Cardiac fibroblast (primary cell): Measurements from ENCODE around the gene SF3B6.

Experiments used
- DNase-seq, 2 donors: peaks; one replicate each; pipeline versions ENCODE4 v3.0.0 to v3.0.0-alpha.2; 2010; ENCODE audit warnings: low read depth in 2 of 2
- H3K4me3 ChIP-seq, 2 donors: replicated peaks in 1 of 2; 1 replicate in 1 of 2; 2 replicates in 1 of 2; pipeline ENCODE4 v1.5.1; 2011; ENCODE audit warnings: low read depth in 2 of 2, low read length in 2 of 2, mild to moderate bottlenecking in 2 of 2, moderate library complexity in 1 of 2
- CTCF ChIP-seq: IDR thresholded peaks from one replicate; pipeline ENCODE4 v1.5.1; 2011; ENCODE audit warnings: low read depth, mild to moderate bottlenecking, low read length, inconsistent platforms

SF3B6 gene

GRCh38 chr2:24073816-24074215 lies 2.3 kb downstream of the SF3B6 start:
- no peak overlapping the region for H3K4me3 ChIP-seq
- no peak for TF ChIP-seq CTCF
- no peak for DNase-seq

GRCh38 chr2:24072259-24072658 lies 3.9 kb downstream of the SF3B6 start:
- no peak for TF ChIP-seq CTCF
- H3K4me3 ChIP-seq, result no peak overlapping the region
- no peak for DNase-seq

- no peak overlapping the region for H3K4me3 ChIP-seq
- no peak for TF ChIP-seq CTCF
- no peak for DNase-seq
These were observed 10.8 kb downstream of the SF3B6 start for GRCh38 chr2:24065341-24065740.

DNA sequence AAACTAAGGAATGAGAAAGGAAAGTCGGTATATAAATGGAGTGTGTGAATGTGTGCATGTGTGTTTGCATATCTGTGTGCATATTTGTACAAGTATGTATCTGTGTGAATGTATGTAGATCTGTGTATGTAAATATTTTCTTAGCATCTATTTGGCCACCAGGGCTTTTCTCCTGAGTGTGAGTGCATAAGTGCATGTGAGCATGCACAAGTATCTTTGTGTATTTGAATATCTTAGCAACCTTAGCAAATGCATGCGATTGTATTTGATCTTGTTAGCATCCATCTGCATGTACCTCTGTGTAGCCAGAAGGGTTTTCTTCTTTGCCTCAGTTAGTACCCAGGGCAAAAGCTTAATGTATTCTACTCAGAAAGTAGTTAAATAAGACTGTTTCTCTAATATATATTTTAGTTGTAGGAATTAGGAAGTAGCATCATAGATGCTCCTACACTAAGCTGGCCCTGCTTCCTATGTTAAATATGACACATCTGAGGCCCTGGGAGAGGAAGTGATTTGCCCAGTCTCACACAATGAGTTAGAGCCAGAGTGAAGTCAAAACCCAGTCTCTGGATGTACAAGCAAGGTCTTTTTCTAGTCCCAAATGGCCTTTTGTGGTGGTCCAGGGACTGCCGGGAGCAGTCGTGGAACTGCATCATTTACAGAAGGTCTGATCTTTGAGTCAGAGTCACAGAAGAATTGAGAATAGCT lies 17.4 kb downstream of the SF3B6 start:
- no peak for TF ChIP-seq CTCF
- DNase-seq, result no peak
- H3K4me3 ChIP-seq, result no peak overlapping the region

DNA sequence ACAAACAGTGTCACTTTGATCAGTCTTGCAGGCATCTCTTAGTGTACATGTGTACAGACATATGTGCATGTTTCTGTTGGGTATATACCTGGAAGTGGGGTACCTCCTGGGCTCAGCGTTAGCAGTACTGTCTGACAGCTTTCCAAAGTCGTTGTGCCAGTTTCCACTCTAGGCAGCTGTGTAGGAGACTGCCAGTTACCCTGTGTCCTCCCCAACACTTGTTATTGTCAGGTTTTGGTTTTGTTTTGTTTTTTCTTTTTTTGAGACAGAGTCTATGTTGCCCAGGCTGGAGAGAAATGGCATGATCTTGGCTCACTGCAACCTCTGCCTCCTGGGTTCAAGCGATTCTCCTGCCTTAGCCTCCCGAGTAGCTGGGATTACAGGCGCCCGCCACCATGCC lies 20.4 kb downstream of the SF3B6 start:
- no peak for DNase-seq
- no peak overlapping the region for H3K4me3 ChIP-seq
- TF ChIP-seq CTCF, result no peak

DNA sequence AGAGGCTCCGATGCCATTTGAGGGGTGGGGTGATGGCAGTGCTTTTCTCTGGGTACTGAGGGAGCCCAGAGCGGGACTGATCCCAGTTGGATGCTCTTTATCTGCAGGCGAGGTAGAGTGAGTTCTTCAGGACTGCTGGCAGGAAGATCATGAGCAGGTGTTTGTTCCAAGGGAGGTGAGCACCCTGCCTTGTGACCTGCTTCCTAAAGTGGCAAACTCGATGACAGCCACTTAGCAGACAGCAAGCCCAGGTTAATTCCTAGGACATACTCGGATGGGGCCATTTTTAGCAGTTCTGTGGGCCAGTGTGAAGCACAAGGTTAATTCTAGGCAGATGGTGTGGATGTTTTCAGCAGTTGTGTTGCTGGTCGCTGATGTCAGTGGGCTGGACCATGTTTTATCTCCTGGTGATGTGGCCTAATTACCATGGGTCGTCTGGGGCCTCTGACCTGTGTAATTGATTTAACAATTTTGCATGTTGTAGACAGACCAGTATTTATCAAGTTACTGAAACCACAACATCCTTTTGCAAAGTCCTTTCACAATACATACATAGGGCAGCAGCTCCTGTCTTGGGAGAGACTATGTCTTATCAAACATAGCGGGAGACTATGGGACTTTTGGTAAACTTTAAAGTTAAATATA lies 21.6 kb downstream of the SF3B6 start:
- no peak for DNase-seq
- no peak overlapping the region for H3K4me3 ChIP-seq
- no peak for TF ChIP-seq CTCF
